K562 (cell line): ENCODE data around the gene TRIM13. TPM values are rescaled to one million over a fixed set of nuclear protein-coding genes. Genes with fewer than 3 reads are reported as not detected.

Experiments
- ATAC-seq: fragments of 200-7000 bp; cut with Tn5 transposase; 3 replicates; pipeline ENCODE4 v1.9.1; 2020; ENCODE audit warnings: moderate library complexity
- BruUV-seq: library from RNA; stranded (reverse); fragments of 400-500 nt; replicated peaks from 2 replicates; lab custom pipeline; 2021; lab: Mats Ljungman, UMichigan
- CTCF ChIA-PET: fragments of 300-600 bp; formaldehyde crosslinking; extraction: SDS; loops from one replicate; lab custom pipeline; 2021; ENCODE audit warnings: low intra/inter-chr PET ratio; lab: Yijun Ruan, JAX
- POLR2A ChIA-PET: fragments of 300-600, 350-650 bp; sonication (Branson Sonifier 250); formaldehyde crosslinking; extraction: SDS; loops from one replicate; lab custom pipeline; 2021; ENCODE audit warnings: antibody characterized with exemption, inconsistent platforms; lab: Yijun Ruan, JAX
- DNase-seq, 4 experiments: peaks; one replicate each; pipeline versions ENCODE4 v3.0.0 to v3.0.0-alpha.2; 2011 to 2018; ENCODE audit warnings: low spot score in 3 of 4, mixed read lengths in 3 of 4; ENCODE audit errors: extremely low read depth in 1 of 4
- FAIRE-seq: peaks from 2 replicates; lab custom pipeline; 2011; peaks lifted over from hg19 to GRCh38; lab: Jason Lieb, UNC
- H2AFZ ChIP-seq: 2 replicates; pipeline ENCODE4 v1.6.0; 2011; ENCODE audit warnings: low read depth, low read length, control low read depth, inconsistent platforms
- H3K27ac ChIP-seq: fragments of 200-600 bp; 3 replicates; pipeline ENCODE4 v1.8.0; 2011; ENCODE audit warnings: low read depth, mild to moderate bottlenecking, control low read depth, inconsistent platforms, low read length, moderate library complexity, mixed read lengths; ENCODE audit errors: extremely low read depth
- H3K27me3 ChIP-seq, 2 experiments: fragments of 300-600 bp in 1 of 2; 2 replicates in 1 of 2; 3 replicates in 1 of 2; pipeline versions ENCODE4 v1.6.0 to v1.8.0; 2011; ENCODE audit warnings: inconsistent platforms in 2 of 2, low read length in 2 of 2, mild to moderate bottlenecking in 1 of 2, mixed read lengths in 1 of 2, moderate library complexity in 1 of 2; ENCODE audit not compliant: control insufficient read depth in 2 of 2, insufficient read depth in 2 of 2
- H3K36me3 ChIP-seq: fragments of 300-600 bp; 3 replicates; pipeline ENCODE4 v1.8.0; 2011; ENCODE audit warnings: mild to moderate bottlenecking, low read length, inconsistent platforms; ENCODE audit not compliant: control insufficient read depth, insufficient read depth
- H3K4me1 ChIP-seq, 2 experiments: fragments of 200-600 bp in 1 of 2; replicated peaks in 1 of 2; 2 replicates in 1 of 2; 3 replicates in 1 of 2; pipeline versions ENCODE4 v1.5.1 to v1.8.0; 2011; ENCODE audit warnings: inconsistent platforms in 2 of 2, low read length in 2 of 2, mild to moderate bottlenecking in 1 of 2, mixed read lengths in 1 of 2, moderate library complexity in 1 of 2; ENCODE audit not compliant: control insufficient read depth in 2 of 2, insufficient read depth in 2 of 2
- H3K4me2 ChIP-seq: 2 replicates; pipeline ENCODE4 v1.6.1; 2011; ENCODE audit warnings: low read length, control low read depth, inconsistent platforms, mixed read lengths; ENCODE audit not compliant: insufficient read depth
- H3K4me3 ChIP-seq: fragments of 200-600 bp; sonication (generic), shearing (Covaris generic); 2 replicates; pipeline ENCODE4 v1.5.1; 2016; ENCODE audit warnings: control low read depth, inconsistent platforms
- H3K79me2 ChIP-seq: fragments of 200-600 bp; 3 replicates; pipeline ENCODE4 v1.8.0; 2011; ENCODE audit warnings: low read length, inconsistent platforms; ENCODE audit not compliant: control insufficient read depth, insufficient read depth
- H3K9ac ChIP-seq, 2 experiments: 2 replicates each; pipeline versions ENCODE4 v1.6.0 to v1.6.1; 2011; ENCODE audit warnings: low read depth in 2 of 2, low read length in 2 of 2, control low read depth in 1 of 2, inconsistent platforms in 1 of 2, mild to moderate bottlenecking in 1 of 2, mixed read lengths in 1 of 2; ENCODE audit not compliant: insufficient read depth in 1 of 2
- H3K9me1 ChIP-seq: one replicate; pipeline ENCODE4 v1.6.0; 2011; ENCODE audit warnings: inconsistent platforms, mild to moderate bottlenecking, low read length, moderate library complexity; ENCODE audit not compliant: control insufficient read depth, insufficient read depth
- H3K9me3 ChIP-seq: replicated peaks from 2 replicates; pipeline ENCODE4 v1.5.1; 2011; ENCODE audit warnings: low read depth, low read length, inconsistent platforms; ENCODE audit not compliant: control insufficient read depth, insufficient read depth
- H4K20me1 ChIP-seq: replicated peaks from 2 replicates; pipeline ENCODE4 v1.6.1; 2011; ENCODE audit warnings: low read length, inconsistent platforms, mixed read lengths; ENCODE audit not compliant: control insufficient read depth, insufficient read depth
- CTCFL ChIP-seq: IDR thresholded peaks from 2 replicates; pipeline ENCODE4 v1.6.1; 2011; ENCODE audit warnings: borderline replicate concordance, low read depth, mild to moderate bottlenecking, moderate library complexity, low read length; ENCODE audit not compliant: insufficient read depth, poor library complexity, severe bottlenecking
- HMBOX1 ChIP-seq: sonication (generic); IDR thresholded peaks from 2 replicates; pipeline ENCODE4 v1.6.1; 2016
- MLX ChIP-seq, 2 experiments: fragments of 450-650 bp in 1 of 2; sonication (generic) in 1 of 2; formaldehyde crosslinking; conservative IDR thresholded peaks; 2 replicates each; pipeline versions ENCODE4 v1.4.0 to v1.8.1; 2020 to 2022; ENCODE audit warnings: mild to moderate bottlenecking in 1 of 2, missing genetic modification reagents in 1 of 2
- NFRKB ChIP-seq: fragments of 450-650 bp; IDR thresholded peaks from 2 replicates; pipeline ENCODE4 v1.6.1; 2016; ENCODE audit warnings: low read depth
- RBM15 ChIP-seq: fragments of 200-400 bp; formaldehyde crosslinking; IDR thresholded peaks from 2 replicates; pipeline ENCODE4 v1.6.1; 2018; ENCODE audit warnings: mild to moderate bottlenecking, low read length, moderate library complexity; ENCODE audit not compliant: insufficient read depth
- ZBTB49 ChIP-seq: sonication (generic); formaldehyde crosslinking; IDR thresholded peaks from 2 replicates; pipeline ENCODE4 v1.8.0; 2022; ENCODE audit warnings: missing genetic modification reagents, mild to moderate bottlenecking, borderline replicate concordance
- WGBS: fragments of 100-300 bp; shearing (Covaris generic); methylation state at CpG from one replicate; pipeline ENCODE4 v1.1.6; 2016; ENCODE audit warnings: low coverage, mixed read lengths; ENCODE audit not compliant: insufficient coverage; ENCODE audit errors: missing lambda C conversion rate; 5-methylcytosine and 5-hydroxymethylcytosine counted together
- in situ Hi-C: fragments of 300-500 bp; cut with MboI; formaldehyde crosslinking; loops from 4 replicates; pipeline ENCODE4 v1.15.0; 2018; ENCODE audit warnings: inconsistent platforms, mixed read lengths
- intact Hi-C: fragments of 100-400 bp; cut with micrococcal nuclease; formaldehyde crosslinking; loops from 2 replicates; pipeline ENCODE4 v1.14.2; 2022
- polyA plus RNA-seq, 8 experiments: library from polyadenylated mRNA; depleted of rRNA in 4 of 8; stranded (reverse) in 5 of 8; unstranded in 3 of 8; fragments of >200 nt; fragmentation: Nextera tagmentation in 2 of 8; fragmentation: Illumina TruSeq in 1 of 8; extraction: Ambion mirVana in 2 of 8; extraction: Trizol in 1 of 8; gene quantifications; 2 replicates each; pipeline versions ENCODE4 v1.2.1 to v1.2.3, GENCODE V29; 2011 to 2014; ENCODE audit warnings: inconsistent platforms in 1 of 8, missing spikeins in 1 of 8
- total RNA-seq, 7 experiments: library from RNA; depleted of rRNA in 6 of 7; stranded (reverse); fragments of >200 nt in 6 of 7; fragmentation: Illumina TruSeq in 2 of 7; extraction: Trizol in 2 of 7; gene quantifications; 2 replicates each; pipeline versions ENCODE4 v1.2.1 to v1.2.3, GENCODE V29; 2011 to 2021; ENCODE audit warnings: low replicate concordance in 1 of 7

Gene TRIM13
- total and polyA plus RNA-seq, 9 of the 15 experiments (the other 6 are each of a cell fraction or from before 2014, with no cell fraction given) = 12.1 to 30.6 (median 17.8) TPM

- BruUV-seq = no TSS peak
- WGBS = 61% methylated on average over 2 of the region's 4 CpGs
- no peaks in the 10 kb centered on the region for H3K9me3 ChIP-seq
- ChIA-PET POLR2A (interaction anchor here (0.6 to 1.7 kb wide), 4 partner anchors 12 to 47 kb away, joined by 3 to 8 read pairs (median 3); partner anchors contain the start of gene TRIM13), CTCF (no interaction called here)
- in situ Hi-C loops = no loop called here
- no peak overlapping the region for H2AFZ ChIP-seq
- intact Hi-C loops = no loop called here
- no peaks in the 10 kb centered on the region for H3K27me3 ChIP-seq
- DNase-seq (no peak), FAIRE-seq (peak; percentile 15), ATAC-seq (peak; percentile 51)
- peaks cover 30% of the 10 kb centered on the region; the same call in 2 of the 3 replicates for H3K79me2 ChIP-seq
- H3K4me1 ChIP-seq = peaks cover 0 to 25% of the 10 kb centered on the region in 2 experiments; a peak in 2 of 5 replicates
- TF ChIP-seq MLX (CRISPR knock-in tag; conservative IDR thresholded peaks at IDR 0.05) (no peak), NFRKB (no peak), RBM15 (no peak), ZBTB49 (no peak), HMBOX1 (no peak), CTCFL (no peak)
- no peaks in the 10 kb centered on the region for H4K20me1 ChIP-seq
- no peaks in the 10 kb centered on the region for H3K9me1 ChIP-seq
- no peak overlapping the region for H3K9ac ChIP-seq
- peaks cover 41% of the 10 kb centered on the region for H3K36me3 ChIP-seq
- peak overlapping the region; percentile 46; the same call in 2 of the 3 replicates for H3K27ac ChIP-seq
- no peak overlapping the region for H3K4me3 ChIP-seq
- no peak overlapping the region for H3K4me2 ChIP-seq
These were observed 18.9 kb downstream of the TRIM13 start for GRCh38 chr13:50015750-50016149.
